NCI-H1092 treated with DMSO at 0.1 percent for 48 hours (cell line): Measurements from ENCODE around the gene FADS6.
"Not testable (repeated sequence)": the region's sequence is repeated elsewhere in the genome, so short reads cannot be mapped to it uniquely, and the experiment has no call there.

ENCODE experiments used
- DNase-seq: peaks from one replicate; lab custom pipeline; 2025; lab: John Stamatoyannopoulos, UW

The FADS6 gene

DNA sequence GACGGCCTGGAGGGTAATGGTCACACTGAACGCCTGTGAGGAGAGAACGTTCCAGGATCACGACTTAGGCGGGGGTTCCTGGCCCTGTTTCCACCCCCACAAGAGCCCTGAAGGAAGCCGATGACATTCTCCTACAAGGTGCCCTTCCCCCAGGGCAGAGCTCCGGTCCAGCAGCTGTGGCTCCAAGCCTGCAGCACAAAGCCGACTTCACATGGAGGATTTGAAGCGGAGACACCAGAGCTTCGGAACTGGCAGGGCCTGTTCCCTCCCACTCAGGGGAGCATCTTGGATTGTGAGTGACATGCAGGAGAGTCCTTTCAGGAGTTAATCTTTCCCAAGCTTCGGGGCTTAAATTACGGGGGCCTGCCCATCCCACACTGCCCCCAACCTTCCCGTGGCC lies 5.0 kb downstream of the FADS6 start:
- no peak for DNase-seq

DNA sequence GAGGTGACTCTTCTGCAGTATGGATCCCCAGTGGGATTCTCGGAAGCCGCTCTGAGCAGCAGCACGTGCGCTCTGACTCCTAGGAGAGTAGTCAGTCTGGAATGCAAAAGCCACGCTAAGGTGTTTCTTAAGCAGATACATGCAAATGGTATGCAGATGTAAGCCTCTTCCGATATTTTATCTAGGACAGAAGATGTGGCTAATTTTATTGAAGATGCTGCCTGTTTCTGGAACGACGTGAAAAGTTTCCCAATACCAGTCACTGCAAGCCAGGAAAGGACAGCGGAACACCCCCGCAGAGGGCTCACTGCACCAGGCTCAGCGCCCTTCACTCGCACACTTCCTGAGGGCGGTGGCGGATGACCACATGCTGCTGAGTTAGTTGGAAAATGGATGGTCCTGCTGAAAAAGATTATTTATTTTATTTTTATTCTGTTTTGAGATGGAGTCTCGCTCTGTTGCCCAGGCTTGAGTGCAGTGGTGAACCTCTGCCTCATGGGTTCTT lies 10.1 kb downstream of the FADS6 start:
- DNase-seq = no peak

DNA sequence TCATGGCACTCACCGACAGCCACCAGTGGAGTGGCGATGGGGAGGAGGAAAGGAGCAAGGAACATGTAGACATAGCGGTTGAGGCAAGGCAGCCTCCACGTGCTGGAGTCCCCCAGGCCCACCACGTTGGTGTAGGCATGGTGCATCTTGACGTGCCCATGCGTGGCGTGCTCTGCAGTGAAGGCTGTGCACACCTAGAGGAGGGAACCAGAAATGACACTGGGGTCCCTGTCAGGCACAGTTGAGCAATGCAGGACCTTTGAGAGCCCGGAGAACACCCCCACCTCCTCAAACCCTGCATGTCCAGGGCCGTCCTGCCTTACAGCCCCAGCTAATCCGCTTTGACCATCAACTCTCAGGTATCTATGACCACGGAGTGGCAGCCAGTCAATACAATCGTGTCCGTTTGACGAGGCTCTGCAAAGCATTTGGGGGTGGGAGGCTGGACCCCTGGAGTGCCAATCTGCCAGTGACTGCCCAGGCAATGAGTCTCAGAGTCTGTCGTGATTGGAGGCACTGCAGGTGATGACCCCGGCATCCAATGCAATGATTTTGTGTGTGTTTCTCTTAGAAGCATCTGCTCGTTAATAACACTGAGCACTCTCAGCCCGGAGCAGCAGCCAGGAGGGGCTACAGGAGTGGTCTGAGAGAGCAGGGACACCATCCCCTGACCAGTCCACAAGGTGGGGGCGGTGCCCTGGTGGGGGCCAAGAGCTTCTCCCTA lies 10.8 kb downstream of the FADS6 start:
- DNase-seq = no peak

DNA sequence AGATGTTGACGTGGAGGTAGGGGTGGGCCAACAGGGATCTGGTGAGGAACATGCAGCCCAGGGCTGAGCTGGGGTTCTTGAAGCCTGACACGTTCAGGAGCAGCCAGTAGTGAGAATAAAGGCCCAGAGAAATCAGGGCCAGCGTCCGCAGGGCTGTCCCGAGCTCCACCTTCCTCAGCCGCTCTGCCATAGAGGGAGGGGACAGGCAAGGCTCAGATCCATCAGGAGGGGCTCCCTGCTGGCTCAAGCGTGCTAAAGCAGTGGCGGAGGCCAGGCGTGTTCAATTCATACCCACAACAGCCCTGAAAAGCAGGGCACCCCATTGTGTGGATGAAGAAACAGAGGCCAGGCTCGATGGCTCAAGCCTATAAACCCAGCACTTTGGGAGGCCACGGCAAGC lies 12.4 kb downstream of the FADS6 start:
- no peak for DNase-seq

DNA sequence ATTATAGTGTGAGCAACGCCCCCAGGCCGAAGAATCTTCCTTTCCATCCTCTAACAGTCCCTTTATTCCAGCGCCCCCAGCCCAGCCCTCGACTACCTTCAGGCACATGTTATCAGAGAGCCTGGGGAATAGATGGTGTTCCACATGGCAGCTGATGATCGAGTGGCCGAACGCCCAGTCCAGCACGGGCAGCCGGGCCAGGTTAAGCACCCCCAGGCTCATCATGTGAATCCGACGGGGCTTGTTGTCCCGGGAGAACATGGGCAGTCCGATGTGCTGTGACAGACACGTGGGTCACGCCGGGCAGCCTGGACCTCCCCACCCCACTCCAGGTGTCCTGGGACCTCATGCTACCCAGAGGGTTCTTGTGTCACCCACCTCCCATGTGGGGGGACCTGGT lies 14.1 kb downstream of the FADS6 start:
- no peak for DNase-seq

DNA sequence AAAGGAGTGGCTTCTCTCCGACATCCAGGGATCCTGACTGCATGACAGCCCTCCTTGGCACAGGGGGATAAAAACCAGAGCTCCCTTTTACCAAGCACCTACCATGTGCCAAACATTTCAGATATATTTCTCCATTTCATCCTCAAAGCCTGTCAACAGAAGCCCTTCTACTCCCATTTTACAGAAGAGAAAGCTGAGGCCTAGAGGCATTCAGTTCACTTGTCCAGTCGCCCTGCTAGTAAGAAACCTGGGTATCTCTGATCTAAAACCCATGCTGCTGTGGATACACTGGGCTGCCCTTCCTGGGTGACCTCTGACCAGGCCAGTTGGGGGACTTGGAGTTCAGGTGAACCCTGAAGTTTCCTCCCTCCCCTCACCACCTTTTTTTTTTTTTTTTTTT lies 14.8 kb downstream of the FADS6 start:
- DNase-seq = no peak

DNA sequence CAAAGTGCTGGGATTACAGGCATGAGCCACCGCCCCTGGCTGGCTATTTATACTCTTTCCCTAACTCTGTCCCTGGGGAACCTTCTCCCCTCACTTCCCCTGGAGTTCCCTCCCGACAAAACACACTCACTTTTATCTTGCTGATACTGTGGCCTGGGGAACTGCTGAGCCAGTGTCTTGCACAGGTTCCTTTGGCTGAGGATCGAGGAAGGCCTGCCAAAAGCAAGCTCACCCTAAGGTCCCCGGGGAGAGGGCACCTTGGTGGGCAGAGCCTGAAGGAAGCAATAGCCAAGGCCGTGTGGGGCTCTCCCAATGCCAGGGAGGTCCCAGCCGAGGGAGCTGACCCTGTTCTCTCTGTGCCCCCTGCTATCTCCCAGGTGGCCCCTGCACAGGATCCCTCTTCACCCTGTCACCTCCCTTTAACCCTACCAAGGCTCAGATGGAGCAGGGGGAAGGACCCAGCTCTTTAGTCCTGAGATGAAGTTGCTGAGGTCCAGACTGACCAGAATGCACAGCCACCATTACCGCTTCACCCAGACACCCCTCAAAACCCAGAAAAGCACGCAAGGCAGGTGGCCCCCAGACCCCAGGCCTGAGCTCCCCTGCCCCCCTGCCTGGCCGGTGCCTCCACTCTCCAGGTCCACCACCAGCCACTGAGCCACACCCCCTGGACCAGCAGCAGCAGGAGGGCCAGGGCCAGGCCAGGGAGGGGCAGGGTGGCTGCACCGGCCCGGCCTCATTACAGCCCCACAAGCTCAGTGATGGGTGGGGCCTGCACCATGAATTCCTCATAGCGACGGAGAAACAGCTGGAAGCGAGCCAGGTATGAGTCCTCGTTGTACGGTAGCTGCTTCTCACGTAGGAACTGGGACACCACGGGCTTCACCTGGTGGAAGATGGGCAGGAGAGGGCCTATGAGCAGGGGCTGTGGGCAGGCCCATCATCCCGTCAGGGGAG lies 15.6 kb downstream of the FADS6 start:
- no peak for DNase-seq

DNA sequence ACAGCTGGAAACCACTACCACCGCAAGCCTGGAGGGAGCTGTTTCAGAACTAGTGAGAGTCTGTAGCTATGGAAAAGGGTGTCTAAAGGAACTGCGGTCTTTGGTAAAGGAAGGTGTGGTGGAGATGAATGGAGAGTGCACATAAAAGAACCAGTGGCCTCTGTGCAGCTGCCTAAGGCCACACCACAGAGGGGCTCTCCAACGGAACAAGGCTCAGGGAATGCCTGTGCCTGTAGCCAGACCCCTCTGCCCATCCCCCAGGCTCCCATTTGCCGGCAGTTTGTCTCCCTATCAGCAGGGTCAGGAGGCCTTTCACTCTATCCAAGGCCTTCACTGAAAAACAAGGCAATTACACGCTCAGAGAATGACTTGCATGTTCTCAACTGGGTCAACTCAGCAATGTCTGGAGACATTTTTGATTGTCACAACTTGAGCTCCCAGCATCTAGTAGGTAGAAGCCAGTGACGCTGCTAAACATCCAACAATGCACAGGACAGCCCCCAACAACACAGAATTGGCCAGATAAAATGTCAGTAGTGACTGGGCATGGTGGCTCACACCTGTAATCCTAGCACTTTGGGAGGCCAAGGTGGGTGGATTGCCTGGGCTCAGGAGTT lies 17.3 kb downstream of the FADS6 start:
- DNase-seq = no peak

DNA sequence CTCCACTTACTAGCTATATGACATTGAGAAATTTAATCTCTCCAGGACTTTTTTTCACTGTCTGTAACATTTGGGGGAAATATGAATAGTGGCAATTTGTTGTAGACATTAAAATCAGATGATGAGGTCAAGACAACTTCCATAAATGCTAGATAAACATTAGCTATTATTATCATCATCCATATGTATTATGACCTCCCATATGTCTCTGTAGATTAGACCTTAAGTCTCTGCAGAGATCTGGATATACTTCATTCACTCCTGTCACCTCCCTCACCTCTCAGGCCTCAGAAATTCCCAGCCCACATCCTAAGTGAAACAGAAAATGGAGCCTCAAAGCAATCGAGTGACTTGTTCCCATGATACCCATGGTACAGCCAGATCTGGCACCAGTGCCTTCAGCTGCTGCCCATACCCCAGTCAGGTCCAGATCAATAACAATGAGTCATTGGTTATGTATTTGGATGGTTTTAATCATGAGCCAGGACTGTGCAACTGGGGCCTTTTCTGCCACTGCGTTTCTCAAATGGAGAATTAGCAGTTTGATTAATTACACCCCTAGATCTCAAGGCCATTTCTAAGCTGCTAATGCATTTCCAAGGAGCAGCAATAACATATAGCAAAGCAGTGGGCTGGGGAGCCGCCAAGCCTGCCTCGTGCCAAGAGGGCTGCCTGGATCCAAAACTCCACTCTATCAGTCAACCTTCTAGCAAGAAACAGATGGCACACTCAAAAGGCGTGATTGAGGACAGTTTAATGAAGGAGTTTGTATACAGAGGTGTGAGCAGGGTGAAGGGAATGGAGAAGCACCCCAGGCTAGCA lies 18.1 kb downstream of the FADS6 start:
- DNase-seq = no peak

DNA sequence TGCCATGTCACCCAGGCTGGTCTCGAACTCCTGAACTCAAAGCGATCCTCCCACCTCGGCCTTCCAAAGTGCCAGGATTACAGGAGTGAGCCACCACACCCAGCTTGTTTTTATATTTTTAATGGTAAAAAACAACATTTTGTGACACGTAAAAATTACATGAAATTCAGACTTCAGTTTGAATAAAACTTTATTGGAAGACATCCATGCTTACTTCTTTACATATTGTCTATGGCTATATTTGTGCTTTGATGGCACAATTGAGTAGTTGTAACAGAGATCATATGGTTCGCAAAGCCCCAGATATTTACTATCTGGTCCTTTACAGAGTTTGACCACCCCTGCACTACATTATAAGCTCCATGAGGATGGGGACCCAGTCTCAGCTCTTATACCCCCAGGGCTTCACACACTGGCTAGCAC lies 18.8 kb downstream of the FADS6 start:
- no peak for DNase-seq

DNA sequence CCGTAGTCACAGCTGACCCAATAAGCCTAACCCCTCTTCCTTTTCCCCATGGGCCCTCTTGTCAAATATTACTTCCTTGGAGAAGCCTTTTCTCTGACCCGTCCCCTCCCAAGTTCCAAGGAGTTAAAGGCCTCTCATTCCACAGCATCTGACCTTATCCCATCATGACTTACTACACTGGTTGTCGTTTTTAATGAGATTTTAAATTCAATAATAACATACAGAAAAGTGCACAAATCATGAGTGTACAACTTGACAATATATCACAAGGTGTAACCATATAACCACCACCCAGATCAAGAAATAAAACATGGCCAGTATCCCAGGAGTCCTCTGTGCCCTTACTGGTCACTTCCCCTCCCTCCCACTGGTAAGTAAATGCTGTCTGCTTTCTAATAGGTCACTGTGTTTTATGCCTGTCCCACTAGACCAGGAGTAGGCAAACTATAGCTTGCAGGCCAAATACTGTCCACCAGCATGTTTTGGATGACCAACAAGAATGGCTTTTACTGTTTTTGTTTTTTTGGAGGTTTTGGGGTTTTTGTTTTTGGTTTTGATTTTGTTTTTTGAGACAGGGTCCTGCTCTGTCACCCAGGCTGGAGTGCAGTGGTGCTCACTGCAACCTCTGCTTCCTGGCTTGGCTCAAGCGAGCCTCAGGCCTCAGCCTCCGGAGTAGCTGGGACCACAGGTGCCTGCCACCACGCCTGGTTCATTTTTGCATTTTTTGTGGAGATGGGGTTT lies 19.4 kb downstream of the FADS6 start:
- peak; percentile 43 for DNase-seq

DNA sequence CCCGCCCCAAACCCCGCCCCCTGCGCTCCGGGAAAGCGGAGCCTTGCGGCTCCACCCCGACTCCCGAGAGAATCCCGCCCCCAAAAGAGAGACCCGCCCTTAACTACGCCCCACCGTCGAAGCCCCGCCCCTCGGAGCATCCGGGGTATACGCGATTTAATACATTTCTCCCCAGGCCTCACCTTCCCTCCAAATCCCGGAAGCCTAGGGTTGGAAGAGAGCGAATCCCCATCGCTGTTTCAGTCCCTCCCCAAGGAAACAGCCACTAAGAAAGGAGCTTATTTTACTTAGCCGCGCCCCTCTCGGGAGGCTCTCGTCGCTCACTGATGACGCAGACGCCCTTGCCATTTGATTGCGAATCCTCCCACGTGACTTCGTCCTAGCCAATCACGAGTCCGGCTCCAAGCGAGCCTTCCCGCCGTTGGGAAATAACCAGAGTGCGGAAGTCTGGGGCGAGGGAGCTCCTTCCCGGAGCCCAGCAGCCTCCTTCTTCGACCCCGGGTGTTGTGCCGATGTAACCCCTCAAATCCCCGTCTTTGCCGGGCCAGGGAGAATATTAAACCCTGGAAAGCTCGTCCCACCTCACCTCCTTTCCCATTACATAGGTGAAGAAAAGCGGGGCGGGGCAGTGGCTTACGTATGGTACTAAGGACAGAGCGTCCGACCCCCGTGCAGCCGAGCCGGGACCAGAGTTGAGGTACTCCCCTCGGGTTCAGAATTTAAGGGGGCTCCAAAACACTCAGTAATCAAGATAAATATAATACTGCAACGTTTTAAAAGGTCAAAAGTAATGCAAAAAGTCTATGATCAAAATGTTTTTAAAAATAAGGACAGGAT lies 20.2 kb downstream of the FADS6 start:
- peak; percentile 100 for DNase-seq

DNA sequence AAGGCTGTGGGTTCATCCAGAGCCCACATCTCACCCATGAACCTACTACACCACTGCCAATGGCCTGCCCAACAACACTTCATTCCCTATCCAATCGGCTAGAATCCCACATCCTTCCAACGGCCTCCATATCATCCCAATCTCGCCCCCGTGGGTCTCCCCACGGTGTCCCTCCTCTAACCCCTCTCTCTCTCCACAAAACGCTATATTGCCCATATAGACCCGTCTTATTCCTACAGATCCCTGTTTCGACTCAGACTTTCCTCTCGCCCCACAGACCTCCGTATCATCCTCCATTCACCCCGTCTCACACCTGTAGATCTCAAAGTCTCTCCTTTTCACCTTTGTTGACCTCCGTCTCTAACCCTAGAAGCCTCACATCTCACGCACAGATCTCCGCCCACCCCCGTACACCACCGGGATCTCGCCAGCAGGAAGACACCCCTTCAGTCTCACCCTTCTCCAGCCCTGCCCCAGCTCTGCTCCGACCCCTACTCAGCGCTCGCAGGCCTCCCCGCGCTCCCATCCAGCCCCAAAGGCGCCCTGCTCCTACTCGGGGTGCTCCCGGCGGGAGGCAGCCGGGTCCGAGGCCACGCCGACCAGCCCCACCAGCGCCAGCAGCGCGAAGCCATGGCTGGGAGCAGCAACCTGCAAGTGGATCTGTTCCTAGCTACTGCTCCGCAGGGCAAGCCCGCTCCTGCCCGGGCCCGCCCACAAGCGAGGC lies 21.0 kb downstream of the FADS6 start, which contains the start of gene FDXR:
Gene FDXR, minus strand, starts transcription at position 682 of the 724 bp plus-strand sequence. Its CDS starts 50 bp downstream, at position 632.
- no peak for DNase-seq

DNA sequence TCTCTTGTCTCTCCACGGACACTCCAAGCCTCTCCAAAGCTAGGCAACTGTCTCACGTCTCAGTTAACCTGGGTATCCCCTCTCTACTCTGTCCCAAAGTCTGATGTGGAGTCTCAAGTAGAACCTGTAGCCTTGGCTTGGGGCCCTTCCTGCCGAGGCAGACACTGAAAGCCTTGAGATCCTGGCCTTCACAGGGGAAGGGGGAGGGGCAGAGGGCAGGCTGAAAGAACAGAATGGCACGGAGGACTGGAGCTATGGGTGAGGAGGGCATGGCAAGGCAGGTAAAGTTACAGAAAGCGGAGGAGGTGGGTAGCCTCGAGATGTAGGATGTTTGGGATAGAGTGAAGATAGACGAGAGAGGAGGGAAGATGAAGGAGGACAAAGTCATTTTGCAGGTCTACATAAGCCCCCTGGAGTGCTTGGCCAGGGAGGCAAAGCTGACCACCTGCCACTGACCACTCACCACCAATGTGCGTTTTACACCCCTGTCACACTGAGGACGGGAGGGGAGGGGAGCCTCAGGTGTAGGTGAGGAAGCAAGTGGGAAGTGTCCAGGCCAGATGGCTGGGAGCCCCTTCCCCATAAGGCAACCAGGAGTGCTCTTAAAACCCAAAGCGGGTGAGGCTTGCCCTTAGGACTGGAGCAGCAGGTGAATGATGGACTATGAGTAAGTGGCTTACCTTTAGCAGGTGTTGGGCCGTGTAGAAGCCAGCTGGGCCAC lies 21.9 kb downstream of the FADS6 start:
- DNase-seq = no peak

DNA sequence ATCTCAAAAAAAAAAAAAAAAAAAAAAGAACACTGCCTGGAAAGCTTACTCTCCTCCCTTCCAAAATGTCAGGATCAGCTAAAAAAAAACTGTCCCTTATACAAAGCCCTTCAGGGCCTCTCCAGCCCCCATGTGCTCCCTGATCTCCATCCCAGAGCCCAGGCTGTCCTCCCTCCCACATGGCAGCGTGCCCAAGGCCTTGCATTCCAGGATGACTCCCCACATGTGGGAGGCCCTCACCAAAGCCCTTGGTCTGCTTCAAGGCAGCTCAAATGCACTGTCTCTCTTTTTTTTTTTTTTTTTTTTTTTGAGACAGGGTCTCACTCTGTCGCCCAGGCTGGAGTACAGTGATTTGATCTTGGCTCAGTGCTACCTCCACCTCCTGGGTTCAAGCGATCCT lies 22.9 kb downstream of the FADS6 start:
- DNase-seq = no peak

DNA sequence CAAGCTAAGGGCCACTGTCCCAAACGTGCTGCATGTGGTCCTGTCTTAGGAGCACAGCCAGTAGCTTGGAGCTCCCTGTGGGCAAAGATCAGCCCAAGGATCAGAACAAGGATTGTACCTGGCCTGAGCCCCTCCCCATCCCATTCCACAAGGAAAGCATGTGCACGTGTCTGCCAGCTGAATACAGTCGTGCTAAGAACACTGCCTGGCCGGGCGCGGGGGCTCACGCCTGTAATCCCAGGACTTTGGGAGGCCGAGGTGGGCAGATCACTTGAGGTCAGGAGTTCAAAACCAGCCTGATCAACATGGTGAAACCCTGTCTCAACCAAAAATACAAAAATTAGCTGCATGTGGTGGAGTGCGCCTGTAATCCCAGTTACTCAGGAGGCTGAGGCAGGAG lies 23.4 kb downstream of the FADS6 start:
- DNase-seq = not testable (repeated sequence)

DNA sequence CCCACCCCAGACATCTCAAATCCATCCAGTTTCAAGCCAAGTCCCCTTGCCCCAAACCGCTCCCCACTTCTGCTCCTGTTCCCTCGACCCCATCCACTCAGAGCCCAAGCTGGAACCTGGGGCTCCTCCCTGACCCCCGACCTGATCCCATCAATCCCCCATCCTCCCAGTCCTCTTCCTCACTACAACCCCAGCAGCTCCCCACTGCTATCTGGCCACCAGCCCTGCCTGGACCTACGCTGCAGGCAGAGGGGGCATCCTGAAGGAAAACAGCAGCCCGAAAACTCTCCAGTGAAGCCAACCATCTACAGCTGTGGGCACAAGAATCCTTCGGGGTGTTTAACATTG lies 24.6 kb downstream of the FADS6 start:
- DNase-seq = no peak

DNA sequence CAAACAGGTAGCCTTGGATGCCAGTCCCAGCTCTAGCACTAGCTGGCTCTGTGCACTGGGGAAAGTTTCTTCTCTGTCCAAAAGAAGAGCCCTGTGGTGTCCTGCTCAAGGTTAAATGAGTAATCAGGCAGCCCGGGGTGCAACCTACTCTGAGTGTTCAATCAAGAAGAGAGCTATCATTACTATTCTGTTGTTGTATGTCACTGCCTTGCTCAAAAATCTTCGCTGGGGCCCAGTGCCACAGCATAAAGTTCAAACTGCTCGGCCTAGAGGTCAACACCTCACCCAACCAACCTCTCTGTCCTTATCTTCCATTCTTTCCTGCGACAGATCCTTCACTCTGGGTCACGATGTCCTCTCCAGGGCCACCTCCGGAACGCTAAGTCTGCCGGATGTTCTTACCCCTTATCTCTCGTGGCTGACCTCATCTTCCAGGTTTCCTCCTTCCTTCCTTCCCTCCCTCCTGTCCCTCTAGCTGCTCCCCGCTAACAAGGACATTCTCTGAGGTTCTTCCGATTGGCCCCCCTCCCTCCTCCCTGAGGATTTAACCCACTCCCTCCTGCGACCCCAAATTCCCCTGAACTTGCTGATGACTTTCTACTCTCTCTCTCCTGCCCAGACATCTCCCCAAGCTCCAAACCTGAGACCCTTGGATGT lies 25.1 kb downstream of the FADS6 start:
- no peak for DNase-seq
